ENCODE data around the gene KDM3B.

- TF ChIP-seq CTCF (conservative IDR thresholded peaks at IDR 0.05; ENCODE audit: low read depth in 2 of 2): no peak
- no peak for TF ChIP-seq POLR2AphosphoS5 (IDR thresholded peaks at IDR 0.05; ENCODE audit: low read depth)
- no peak for TF ChIP-seq REST (IDR thresholded peaks at IDR 0.05; ENCODE audit: unreplicated experiment)
- no peak for TF ChIP-seq ZNF331 (CRISPR knock-in tag; IDR thresholded peaks at IDR 0.05; ENCODE audit: low read depth)
- TF ChIP-seq EZH2phosphoT487 (IDR thresholded peaks at IDR 0.05; ENCODE audit: unreplicated experiment): no peak
Observed at GRCh38 chr5:138468966-138469539, 116.6 kb downstream of the KDM3B start.

Data from GM23338 (cell line).